HG02588 (cell line): ENCODE measurements around the gene AVEN.

Source experiments
- ATAC-seq: cut with Tn5 transposase; IDR thresholded peaks from one replicate; pipeline ENCODE4 v1.9.1; 2021; ENCODE audit warnings: mild to moderate bottlenecking, moderate library complexity; ENCODE audit not compliant: unreplicated experiment

Gene AVEN

DNA sequence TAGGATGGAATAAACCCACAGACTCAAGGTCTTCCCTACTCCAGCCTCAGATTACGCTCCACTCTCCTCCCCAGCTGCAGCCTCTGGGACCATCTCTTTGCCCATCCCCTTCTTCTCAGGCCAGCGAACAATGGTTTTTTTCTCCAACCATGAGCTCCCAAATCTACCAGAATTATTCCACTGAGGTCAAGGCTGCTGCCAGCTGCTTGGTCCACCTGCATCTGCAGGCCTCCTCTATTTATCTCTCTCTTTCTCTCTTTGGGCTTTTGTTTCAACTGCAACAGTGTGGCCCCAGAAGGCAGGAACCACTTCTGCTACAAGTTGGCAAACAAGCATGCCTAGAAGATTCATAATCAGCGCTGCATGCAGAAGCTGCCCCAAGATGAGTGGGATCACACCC is 51.6 kb downstream of the AVEN start:
- ATAC-seq: no peak

DNA sequence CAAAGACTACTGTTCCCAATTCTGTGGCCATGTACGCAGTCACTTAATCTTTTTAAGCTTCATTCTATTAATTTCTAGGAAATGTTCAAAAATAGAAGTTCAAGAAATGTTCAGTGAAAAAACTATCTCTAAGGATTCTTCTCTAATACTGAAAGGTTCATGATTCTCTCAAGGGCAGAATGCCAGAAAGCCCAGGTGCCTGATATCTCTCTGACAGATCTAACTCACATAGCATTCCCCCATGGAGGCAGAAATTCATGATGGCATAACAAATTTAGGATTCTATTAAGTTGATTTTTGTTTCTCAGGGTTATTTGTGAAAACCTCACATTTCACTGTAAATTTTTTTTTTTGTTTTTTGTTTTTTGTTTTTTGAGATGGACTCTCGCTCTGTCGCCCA is 53.3 kb downstream of the AVEN start:
- ATAC-seq: no peak

DNA sequence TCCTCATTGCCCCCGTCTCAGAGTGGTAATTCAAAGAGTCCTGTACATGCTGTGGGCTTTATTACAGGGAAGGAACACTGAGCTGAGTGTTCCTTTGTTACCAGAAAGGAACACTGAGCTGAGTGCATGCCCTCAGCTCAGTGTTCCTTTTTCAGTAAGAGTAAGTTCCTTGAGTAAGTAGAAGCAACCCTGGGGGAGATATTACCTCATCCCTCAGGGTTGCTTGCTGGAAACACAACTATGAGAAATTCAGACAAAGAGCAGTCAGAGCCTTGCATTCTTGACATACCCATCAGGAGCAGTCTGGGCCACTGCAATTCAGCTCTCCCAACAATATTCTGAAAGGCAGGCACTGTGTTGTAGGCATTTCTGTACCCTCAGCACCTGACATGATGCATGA is 53.7 kb downstream of the AVEN start:
- no peak for ATAC-seq

DNA sequence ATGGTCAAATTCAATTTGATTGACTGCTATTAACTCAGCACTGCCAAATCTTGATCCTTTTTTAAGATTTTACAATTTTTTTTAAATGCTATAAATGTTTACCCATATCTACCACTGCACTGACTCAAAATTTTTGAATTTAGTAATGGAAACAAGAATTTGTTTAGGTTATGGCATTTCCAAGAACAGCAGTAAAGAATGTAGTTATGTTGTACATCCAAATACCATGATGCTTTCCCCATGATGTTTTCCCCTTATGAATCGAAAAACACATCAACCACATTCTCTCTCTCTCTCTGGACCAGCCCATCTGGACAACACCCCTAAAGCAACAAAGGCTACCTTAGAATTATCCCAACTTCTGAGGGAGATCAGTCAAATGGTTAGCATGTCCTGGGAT is 56.5 kb downstream of the AVEN start:
- ATAC-seq: no peak

DNA sequence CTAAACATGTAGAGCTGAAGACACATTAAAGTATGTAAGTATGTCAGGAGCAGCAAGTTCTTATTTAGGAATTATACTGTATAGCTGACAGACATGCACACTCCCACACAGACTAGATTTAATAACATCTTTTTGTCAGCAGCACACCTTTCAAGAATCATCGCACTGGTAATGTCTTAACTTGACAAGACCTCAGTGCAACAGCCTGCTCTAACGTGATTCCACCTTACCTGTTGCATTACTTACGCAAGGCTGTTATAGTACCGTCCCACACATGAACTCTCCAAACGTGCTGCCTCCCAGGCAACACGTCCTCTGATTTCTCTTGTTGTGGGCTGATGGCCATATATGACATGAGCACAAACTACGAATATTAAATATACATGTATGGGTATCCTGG is 58.8 kb downstream of the AVEN start:
- no peak for ATAC-seq

DNA sequence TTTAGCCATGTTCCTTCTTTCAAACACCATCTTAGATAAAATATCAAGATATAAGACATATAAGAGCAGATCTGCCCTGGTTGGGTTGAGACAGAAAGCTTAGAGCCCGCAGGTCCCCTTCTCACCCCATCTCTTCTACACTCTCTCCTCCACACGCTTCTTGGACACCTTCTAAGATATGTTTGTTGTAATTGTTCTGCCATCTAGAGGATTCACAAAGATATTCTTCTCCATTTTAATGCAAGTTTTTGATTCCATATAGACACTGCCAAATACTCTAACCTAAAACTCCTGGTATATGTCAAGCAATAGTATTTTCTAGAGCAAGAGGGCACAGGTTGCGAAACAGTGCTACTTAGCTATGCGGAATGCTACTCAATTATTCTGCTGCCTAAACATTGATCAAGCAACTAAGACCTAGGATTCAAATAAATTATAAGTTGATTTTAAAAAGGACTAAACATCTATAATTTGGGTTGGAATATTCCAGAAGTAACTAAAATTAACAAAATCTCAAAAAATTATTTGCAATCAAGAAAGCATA is 63.9 kb downstream of the AVEN start:
- ATAC-seq: no peak

DNA sequence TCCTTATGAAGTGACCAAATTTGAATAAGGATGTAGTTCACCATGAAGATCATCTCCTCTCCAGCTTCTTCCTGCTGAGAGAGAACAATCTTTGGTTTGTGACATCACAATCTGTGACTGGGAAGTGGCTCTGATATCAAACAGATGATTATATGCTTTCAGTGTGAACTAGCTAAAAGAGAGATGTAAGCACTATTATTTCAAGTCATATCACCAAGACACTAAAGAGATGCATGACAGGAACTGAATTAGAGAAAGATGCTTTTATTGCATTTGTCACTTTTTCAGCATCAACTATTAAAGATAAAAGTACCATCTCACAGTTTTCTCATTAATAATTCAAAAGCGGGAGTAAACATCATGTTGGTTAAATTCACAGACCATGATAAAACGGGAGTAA is 67.2 kb downstream of the AVEN start:
- ATAC-seq: no peak

DNA sequence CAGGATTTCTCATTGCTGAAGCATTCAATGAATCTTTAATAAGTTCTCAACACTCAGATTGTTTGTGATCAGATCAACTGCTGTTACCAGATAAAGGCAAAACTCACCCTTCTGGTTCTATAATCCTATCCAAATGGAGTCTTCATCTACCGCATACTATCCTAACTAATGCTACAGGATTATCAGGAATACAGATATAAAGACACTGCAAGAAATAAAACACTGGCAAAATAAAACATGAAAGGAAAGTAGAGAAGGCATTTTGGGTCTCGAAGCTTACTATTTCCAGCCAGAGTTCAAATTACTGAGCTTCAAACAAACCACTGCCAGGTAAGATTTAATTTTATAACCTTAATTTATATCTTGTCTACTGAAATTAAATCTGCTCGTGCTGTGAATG is 70.2 kb downstream of the AVEN start:
- ATAC-seq: no peak

DNA sequence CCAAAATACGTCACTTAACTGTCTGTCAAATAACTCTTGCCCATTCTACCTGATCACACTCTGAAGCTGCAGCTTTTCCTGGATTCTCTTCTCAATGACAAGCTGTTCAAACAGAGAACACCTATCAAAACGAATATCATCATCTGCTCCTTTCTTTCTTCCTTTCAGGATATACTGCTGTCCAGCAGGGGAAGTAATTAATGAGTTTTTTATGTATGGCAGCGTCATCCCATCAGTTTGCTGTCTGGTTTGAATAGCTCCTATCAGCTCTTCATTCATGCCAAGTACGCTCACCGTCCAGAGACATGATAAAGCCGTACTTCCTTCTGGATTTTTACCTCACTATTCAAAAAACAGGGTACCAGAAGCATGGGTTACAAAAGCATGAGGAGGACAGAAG is 70.8 kb downstream of the AVEN start, which contains the start of gene CHRM5:
Gene CHRM5 (plus strand): TSS at position 274 of the 400 bp plus-strand sequence. CDS start 94,221 bp downstream, outside the sequence.
- ATAC-seq: no peak

DNA sequence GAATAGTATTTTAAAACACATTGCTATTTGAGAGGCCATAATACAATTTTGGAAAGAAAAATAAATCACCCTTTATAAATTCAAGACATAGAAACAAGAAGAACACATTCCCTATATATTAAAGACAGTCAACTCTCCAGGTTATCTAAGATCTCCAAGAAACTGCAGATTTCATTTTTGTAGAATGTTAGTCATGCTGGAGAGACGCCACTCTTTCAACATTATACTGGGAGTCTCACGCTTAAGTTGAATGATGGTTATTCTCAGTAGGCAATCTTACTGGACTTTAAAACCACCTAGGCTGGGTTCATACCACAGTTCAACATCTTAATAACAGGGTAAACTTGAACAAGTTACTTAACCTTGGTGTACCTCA is 74.4 kb downstream of the AVEN start:
- ATAC-seq: no peak

DNA sequence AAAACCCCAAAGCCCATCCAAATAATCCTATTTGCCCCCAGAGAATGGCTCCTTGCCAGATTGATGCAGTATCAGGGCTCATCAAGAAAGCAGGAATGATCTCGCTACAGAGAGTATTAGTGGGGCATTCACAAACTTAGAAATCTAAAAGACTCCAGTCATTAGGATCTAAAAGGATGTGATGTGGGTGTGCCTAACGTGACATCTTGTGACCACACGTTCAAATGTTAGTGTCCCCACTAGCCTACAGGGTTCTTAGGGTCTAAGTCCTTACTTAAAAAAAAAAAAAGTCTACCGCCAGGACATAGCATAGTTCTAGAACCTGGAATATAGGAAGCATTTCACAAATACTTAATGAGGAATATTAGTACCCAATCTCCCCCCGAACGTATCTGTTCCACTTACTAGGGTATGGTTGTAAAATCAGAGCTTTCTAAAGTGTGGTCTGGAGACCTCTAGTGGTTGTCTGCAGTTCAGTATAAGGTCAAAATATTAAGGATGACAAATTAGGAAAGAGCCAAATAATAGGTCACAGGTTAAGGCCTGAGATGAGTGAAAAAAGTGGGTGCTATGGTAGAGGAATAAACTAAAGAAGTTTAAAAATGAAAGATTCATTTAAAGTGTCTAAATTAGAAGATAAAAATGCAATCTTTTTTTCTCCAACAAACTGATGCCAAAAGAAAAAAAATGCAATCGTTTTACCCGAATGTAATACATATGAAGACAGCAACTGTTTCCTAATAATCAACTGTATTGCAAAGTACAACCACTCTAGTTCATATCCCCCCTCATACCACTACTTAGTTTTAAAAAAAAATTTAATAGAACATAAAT is 75.0 kb downstream of the AVEN start:
- no peak for ATAC-seq

DNA sequence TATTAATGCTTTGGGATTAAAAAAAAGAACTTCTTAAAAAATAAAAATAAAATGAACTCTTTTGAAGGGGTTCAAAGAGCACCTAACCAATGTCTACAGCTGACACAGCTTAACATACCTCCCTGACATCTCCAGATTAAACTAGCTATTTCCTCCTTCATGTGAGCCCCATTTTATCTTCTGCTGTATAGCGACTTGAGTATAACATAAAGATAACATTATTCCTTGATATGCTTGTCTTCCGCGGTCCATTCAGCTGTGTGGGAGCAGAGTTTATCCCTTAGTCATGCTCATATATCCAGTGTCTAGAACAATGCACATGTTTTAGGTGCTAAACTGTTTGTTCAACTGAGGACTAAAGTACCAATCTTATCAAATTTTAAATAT is 78.5 kb downstream of the AVEN start:
- ATAC-seq: no peak

DNA sequence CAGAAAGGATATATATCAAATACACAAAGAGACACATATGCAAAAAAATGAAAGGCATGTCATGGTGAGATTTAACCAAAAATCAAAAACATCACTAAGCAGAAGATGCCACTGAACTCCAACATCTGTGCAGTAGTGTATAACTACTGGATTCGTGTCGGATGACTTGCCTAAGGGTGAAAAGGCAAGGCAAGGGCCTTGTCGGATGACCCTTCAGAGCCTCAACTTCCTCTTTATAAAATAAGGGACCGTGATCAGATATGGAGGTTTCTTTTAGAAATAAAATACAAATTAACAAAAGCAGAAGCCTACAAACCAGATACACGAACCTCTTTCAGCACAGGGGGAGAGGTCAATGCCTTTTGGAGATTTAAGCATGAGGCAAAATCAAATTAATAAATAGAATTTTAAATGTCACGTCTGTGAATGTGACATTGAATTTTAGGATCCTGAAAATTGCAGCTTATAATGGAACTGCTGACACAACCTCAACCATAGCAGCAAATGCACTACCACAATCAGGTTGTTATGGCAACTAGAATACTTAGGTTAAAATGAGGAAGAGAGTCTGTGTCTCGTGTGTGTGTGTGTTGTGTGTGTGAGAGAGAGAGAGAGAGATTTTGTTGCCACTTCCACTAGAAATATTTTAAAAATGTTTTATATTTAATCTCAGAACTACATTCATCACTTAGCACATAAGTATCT is 79.0 kb downstream of the AVEN start:
- ATAC-seq: no peak

DNA sequence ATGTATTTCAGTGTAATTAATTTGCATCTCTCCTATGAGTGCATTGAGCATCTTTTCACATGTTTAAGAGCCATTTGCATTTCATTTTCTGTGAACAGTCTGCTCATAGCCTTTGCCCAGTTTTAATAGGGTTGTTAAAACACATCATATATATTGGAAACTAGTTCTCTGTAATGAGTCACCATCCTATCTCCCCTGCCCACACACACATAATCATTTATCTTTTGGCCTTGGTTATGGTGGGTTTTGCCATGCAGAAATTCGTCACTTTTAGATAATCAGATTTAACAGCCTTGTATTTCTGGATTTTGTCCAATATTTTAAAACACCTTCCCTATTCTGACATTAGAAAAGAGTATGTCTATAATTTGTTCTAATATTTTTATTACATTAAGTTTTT is 82.6 kb downstream of the AVEN start:
- ATAC-seq: no peak

DNA sequence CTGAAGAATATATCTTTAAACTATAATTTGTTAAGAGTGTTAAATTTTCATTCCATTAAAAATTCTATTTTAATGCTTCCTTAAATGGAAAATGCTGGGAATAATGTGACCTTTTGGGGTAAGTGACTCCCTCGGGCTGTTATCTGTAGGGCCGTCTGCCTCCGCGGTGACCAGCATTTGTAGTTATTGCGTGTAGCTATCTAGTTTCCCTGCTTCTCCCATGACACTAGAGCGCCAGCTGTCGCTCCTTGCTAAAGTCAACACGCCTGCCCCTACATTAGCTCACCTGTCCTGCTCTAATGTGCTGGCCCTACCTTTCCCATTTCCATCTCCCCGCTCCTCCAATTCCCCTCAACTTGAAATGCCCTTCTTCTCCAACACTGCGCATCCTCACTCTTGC is 83.1 kb downstream of the AVEN start:
- ATAC-seq: no peak

DNA sequence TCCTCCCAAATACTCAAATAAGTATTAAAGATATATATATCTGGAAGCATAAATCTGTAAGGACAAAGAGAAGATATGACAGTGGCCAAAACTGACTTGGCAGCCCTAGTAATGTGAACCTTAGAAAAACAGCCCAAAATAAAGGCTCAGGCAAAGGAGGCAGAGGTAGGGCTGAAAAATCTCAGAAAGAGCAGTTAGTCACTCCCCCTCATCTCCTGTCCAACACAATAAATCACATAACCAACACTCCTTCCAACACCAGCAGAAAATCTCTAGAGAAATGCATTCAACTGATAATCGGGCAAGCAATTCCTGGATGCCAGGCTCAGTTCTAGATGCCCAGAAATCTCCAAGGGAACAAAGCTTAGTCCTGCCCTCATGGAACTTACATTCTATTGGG is 92.9 kb downstream of the AVEN start:
- ATAC-seq: no peak

DNA sequence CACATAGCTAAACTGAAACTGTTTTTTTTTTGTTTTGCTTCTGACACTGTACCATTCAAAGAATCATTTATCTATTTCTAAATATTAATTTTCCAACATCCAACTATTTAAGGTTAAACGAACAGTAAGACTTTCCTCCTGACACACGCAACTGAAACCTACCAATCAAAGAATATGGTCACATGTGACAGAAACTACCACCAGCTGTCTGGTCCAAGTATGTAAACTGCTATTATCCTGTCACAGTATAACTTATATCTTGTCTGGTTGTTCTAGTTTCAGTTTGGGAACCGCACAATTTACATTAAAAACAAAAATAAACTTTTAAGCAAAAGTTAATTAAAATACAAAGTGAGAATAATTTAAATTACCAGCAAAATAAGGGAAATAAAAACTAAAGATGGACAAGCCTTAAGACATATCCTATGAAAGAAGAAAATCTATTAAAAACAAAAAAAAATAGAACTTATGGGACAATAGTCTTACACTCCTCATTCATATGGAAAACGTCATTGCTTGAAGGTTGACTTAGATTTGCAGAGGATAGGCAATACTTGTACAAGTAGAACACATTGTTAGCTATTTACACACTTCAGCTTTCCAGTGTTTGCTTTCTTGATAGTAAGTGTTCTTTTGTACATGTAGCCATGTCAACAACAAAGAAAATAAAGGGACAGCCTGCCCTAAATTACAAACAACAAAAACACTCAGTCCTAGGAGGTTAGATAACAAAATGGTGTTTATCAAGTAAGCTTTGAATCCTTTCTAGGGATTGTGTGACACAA is 97.5 kb downstream of the AVEN start:
- no peak for ATAC-seq

DNA sequence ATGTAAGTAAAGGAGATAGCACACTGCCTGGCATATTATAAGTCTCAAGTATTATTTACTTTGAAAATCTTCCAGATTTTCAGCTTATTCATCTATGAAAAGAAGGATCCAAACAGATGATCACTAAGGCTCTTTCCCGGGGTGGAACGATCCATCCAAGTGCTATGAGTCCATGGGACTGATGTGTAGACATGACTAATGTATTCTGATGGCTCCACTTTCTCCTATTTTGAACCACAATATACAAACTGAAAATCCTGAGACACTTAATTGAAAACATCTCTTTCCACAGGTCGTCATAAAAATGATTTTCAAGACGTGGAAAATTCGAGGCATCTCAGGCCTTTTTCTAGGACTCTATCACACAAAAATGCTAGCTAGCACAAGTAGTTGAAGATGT is 104.1 kb downstream of the AVEN start:
- no peak for ATAC-seq

DNA sequence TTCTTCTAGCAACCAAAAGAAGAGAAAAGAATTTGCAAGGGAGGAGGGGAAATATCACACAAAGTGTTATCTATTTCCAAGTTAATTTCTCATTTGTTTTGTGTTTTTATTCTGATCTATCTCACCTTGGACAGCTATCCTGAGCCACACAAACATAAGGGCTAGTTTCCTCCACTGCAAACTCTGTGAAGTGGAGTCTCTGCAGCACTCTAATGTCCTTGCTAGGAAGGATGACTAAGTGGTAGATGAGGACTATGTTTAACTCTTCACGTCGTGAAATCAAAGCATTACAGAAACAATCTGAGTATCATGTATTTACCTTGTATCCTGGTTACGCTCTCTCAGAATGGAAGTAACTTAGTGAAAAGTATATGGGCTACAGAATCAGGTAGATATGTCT is 104.6 kb downstream of the AVEN start:
- ATAC-seq: no peak

DNA sequence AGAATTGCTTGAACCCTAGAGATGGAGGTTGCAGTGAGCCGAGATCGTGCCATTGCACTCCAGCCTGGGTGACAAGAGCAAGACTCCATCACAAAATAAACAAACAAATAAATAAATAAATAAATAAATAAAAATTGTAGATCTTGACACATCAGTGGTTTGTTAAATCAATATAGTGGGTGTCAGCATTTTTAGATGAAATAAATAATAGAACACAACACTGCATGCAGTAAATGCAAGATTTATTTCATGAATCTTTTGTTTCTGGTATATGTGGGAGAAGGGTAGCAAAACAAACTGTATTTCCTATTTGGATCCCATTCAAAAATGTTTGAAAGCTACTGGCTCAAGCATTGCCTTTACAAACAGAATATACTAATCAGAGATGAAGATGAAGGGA is 106.3 kb downstream of the AVEN start:
- no peak for ATAC-seq

DNA sequence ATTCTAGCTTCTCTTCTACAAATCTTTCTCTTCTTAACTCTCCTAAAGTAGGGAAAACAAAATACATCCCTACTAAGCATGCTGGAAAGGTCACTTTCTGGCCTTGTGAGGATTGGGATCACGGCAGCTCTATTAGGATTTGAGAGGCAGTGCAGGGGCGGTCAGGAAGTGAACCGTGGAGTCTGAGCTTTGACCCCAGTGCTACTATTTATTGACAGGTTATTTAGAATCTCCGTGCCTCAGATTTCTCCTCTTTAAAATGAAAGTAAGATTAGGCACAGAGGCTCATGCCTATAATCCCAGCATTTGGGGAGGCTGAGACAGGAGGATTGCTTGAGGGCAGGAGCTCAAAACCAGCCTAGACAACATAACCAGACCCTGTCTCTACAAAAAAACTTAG is 112.7 kb downstream of the AVEN start:
- no peak for ATAC-seq
